Gastrocnemius medialis (tissue), 4 donors: ENCODE measurements around the gene ARL16.

ENCODE experiments used
- CTCF ChIP-seq, 5 experiments: fragments of 450-650 bp in 3 of 5; fragments of 200-600 bp in 2 of 5; sonication (generic) in 2 of 5; IDR thresholded peaks in 4 of 5; conservative IDR thresholded peaks in 1 of 5; 1 replicate in 4 of 5; 2 replicates in 1 of 5; pipeline ENCODE4 v1.5.1; 2016 to 2019; ENCODE audit warnings: antibody characterized with exemption in 5 of 5, mild to moderate bottlenecking in 3 of 5, moderate library complexity in 3 of 5
- POLR2A ChIP-seq, 2 donors: fragments of 450-650 bp; IDR thresholded peaks; one replicate each; pipeline ENCODE4 v1.6.1; 2017; ENCODE audit warnings: antibody characterized with exemption in 2 of 2, mild to moderate bottlenecking in 2 of 2, moderate library complexity in 2 of 2

GRCh38 chr17:81717766-81718089, 34.1 kb upstream of the ARL16 start:
- TF ChIP-seq CTCF (IDR thresholded peaks at IDR 0.05 in 4 of 5, conservative IDR thresholded peaks at IDR 0.05 in 1 of 5) = no peak
- no peak for TF ChIP-seq POLR2A (IDR thresholded peaks at IDR 0.05)
